Lower leg skin (tissue), 3 donors: ENCODE results near the gene SNX3.

Source experiments
- CTCF ChIP-seq, 3 donors: fragments of 450-650 bp; IDR thresholded peaks; one replicate each; pipeline ENCODE4 v1.5.1; 2016; ENCODE audit warnings: antibody characterized with exemption in 3 of 3, mild to moderate bottlenecking in 3 of 3, moderate library complexity in 2 of 3
- POLR2A ChIP-seq, 2 donors: fragments of 450-650 bp; IDR thresholded peaks; one replicate each; pipeline ENCODE4 v1.6.1; 2016 to 2017; ENCODE audit warnings: antibody characterized with exemption in 2 of 2, mild to moderate bottlenecking in 1 of 2, moderate library complexity in 1 of 2

- TF ChIP-seq POLR2A (IDR thresholded peaks at IDR 0.05) (no peak), CTCF (IDR thresholded peaks at IDR 0.05) (no peak)
Measured at GRCh38 chr6:108243836-108244235, 17.0 kb downstream of the SNX3 start.
